ENCODE results near the gene DCUN1D3. TPM values are rescaled to one million over a fixed set of nuclear protein-coding genes. Genes with fewer than 3 reads are reported as not detected.
A peak's percentile ranks its signal among the peaks of the same experiment; 100 is the strongest.

Gene DCUN1D3
- total and polyA plus RNA-seq, 12 donors = 7.2 to 47.2 (median 24.5) TPM

DNA sequence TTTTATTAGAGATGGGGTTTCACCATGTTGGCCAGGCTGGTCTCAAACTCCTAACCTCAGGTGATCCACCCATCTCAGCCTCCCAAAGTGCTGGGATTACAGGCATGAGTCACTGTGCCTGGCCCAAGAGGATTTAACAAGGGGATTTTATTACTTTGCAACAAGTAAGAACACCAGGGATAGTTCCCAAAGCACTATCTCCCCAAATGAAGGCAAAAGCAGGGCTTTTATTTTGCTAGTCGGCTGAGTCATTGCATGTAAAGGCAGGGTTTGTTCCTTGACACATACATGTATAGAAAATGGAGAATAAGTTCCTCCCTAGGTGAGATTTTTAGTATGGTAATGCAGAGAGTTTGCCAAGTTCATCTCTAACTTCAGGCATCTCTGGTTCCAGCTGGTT is 69.8 kb downstream of the DCUN1D3 start:
- H3K27ac ChIP-seq = no peak overlapping the region

DNA sequence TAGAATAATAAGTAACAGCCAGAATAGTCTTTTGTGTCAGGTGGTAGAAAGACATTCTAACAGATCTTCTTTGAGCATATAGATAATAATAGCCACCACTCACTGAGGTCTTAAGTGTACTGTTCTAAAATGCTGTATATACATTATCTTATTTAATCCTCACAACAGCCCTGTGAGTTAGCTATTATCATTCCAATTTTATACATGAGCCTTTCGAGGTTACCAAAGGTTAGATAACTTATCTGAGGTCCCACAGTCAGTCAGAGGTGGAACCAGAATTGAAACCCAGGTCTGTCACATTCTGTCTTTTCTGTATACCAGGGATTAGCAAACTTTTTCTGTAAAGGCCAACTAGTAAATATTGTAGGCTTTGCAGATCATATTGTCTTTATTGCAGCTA is 70.6 kb downstream of the DCUN1D3 start:
- H3K27me3 ChIP-seq = no peaks in the 10 kb centered on the region
- no peak overlapping the region for H3K27ac ChIP-seq
- no peak overlapping the region for H3K4me3 ChIP-seq
- TF ChIP-seq, protein P1, sequence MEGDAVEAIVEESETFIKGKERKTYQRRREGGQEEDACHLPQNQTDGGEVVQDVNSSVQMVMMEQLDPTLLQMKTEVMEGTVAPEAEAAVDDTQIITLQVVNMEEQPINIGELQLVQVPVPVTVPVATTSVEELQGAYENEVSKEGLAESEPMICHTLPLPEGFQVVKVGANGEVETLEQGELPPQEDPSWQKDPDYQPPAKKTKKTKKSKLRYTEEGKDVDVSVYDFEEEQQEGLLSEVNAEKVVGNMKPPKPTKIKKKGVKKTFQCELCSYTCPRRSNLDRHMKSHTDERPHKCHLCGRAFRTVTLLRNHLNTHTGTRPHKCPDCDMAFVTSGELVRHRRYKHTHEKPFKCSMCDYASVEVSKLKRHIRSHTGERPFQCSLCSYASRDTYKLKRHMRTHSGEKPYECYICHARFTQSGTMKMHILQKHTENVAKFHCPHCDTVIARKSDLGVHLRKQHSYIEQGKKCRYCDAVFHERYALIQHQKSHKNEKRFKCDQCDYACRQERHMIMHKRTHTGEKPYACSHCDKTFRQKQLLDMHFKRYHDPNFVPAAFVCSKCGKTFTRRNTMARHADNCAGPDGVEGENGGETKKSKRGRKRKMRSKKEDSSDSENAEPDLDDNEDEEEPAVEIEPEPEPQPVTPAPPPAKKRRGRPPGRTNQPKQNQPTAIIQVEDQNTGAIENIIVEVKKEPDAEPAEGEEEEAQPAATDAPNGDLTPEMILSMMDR (IDR thresholded peaks at IDR 0.05) = no peak
- TF ChIP-seq POLR2A (IDR thresholded peaks at IDR 0.05) = no peak
- no peaks in the 10 kb centered on the region for H3K4me1 ChIP-seq (replicated peaks in 1 of 2)
- no peak for DNase-seq
- WGBS, 4 donors = 94 to 99% (median 97%) methylated on average over 1 of the region's 1 CpG
- H3K9me3 ChIP-seq (replicated peaks in 1 of 3) = no peaks in the 10 kb centered on the region
- H3K36me3 ChIP-seq (replicated peaks in 1 of 2) = no peaks in the 10 kb centered on the region
- intact Hi-C loops (cut with DNase I) = no loop called here

More for the DNA sequence above, 69.8 kb downstream of the DCUN1D3 start:
- DNase-seq = no peak
- Histone ChIP-seq H3K4me3 (no peak overlapping the region), H3K9me3 (replicated peaks in 1 of 3) (no peaks in the 10 kb centered on the region), H3K36me3 (replicated peaks in 1 of 2) (no peaks in the 10 kb centered on the region), H3K27me3 (no peaks in the 10 kb centered on the region), H3K4me1 (replicated peaks in 1 of 2) (no peaks in the 10 kb centered on the region)
- TF ChIP-seq, protein P1 (IDR thresholded peaks at IDR 0.05) = no peak
- no peak for TF ChIP-seq POLR2A (IDR thresholded peaks at IDR 0.05)
- 94 to 100% (median 98%) methylated on average over 1 of the region's 1 CpG for WGBS, 4 donors
- intact Hi-C loops (cut with DNase I) = no loop called here

DNA sequence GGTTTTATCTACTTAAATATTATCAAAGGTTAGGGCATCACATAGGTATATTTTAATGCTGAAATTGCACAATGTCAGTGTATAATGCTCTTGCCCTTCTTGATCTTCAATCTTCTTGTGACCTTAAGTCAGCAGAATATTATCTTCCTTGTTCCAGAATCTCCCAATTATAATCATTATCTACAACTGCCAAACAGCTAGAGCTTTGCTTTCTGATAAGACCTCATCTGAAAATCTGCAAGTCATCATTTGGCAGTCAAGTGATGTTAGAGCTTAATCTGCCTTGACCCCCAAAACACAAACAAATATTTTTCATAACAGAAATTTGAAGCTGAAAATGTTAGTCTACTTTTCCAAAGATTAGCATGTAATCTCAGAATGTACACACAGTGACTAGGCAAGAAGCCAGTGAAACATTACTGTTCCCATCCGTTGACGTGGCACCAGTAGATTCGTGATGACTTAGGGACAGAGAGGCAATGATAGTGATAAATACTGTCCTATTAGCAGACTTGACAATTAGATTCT is 74.1 kb downstream of the DCUN1D3 start:
- no peaks in the 10 kb centered on the region for H3K27me3 ChIP-seq
- peaks cover 0 to 14% of the 10 kb centered on the region in 2 donors for H3K36me3 ChIP-seq (replicated peaks in 1 of 2)
- WGBS, 4 donors = 53 to 65% (median 55%) methylated on average over 3 of the region's 3 CpGs
- no peaks in the 10 kb centered on the region for H3K9me3 ChIP-seq (replicated peaks in 1 of 3)
- peak in 2 of 7 donors; percentile 14 to 20 for DNase-seq
- intact Hi-C loops (cut with DNase I) = no loop called here
- peak overlapping the region in 3 of 5 donors; percentile 12 to 18 (median 14) for H3K27ac ChIP-seq
- H3K4me1 ChIP-seq (replicated peaks in 1 of 2) = no peaks in the 10 kb centered on the region
- TF ChIP-seq, protein P1 (IDR thresholded peaks at IDR 0.05) = no peak
- TF ChIP-seq POLR2A (IDR thresholded peaks at IDR 0.05) = no peak
- no peak overlapping the region for H3K4me3 ChIP-seq

DNA sequence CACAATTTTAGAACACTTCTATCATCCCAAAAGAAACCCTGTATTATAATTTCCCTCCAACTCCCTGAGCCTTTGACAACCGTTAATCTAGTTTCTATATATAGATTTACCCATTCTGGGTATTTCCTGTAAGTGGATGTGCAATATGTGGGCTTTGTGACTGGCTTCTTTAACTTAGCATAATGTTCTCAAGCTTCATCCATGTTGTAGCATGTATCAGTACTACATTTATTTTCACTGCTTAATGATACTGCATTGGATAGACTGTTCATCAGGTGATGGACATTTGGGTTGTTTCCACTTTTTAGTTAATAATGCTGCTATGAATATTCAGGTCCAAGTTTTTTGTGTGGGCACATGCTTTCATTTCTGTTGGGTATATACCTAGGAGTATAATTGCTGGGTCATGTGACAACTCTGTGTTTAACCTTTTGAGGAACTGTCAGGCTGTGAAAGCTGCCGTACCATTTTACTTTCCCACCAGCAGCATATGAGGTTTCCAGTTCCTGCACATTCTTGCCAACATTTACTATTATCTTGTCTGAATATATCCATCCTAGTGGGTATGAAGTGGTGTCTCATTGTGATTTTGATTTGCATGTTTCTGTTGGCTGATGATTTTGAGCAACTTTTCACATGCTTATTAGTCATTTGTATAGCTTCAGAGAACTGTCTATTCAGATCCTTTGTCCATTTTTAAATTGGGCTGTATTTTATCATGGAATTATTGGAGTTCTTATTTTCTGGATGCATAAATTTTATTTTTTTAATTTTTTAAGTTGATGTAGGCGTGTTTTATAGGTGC is 77.4 kb downstream of the DCUN1D3 start:
- Histone ChIP-seq H3K4me1 (replicated peaks in 1 of 2) (no peaks in the 10 kb centered on the region), H3K36me3 (replicated peaks in 1 of 2) (peaks cover 0 to 14% of the 10 kb centered on the region in 2 donors), H3K27me3 (no peaks in the 10 kb centered on the region), H3K27ac (no peak overlapping the region), H3K9me3 (replicated peaks in 1 of 3) (no peaks in the 10 kb centered on the region), H3K4me3 (no peak overlapping the region)
- intact Hi-C loops (cut with DNase I) = no loop called here
- no peak for DNase-seq
- 84 to 88% (median 86%) methylated on average over 3 of the region's 3 CpGs for WGBS, 4 donors
- TF ChIP-seq, protein P1 (IDR thresholded peaks at IDR 0.05) = no peak
- TF ChIP-seq POLR2A (IDR thresholded peaks at IDR 0.05) = no peak
